Endothelial cell of umbilical vein (primary cell): ENCODE results near the gene IL9R. TPM values are rescaled to one million over a fixed set of nuclear protein-coding genes. Genes with fewer than 3 reads are reported as not detected.
"Not testable (repeated sequence)": the region's sequence is repeated elsewhere in the genome, so short reads cannot be mapped to it uniquely, and the experiment has no call there.

ENCODE experiments used
- BruUV-seq: library from RNA; stranded (reverse); fragments of 400-500 nt; replicated peaks from 2 replicates; lab custom pipeline; 2021; lab: Mats Ljungman, UMichigan
- CTCF ChIA-PET: fragments of 300-600, 350-600 bp; sonication (Branson Sonifier 250); formaldehyde crosslinking; loops from one replicate; lab custom pipeline; 2021; ENCODE audit warnings: antibody characterized with exemption, inconsistent platforms; lab: Charles Lee
- POLR2A ChIA-PET: fragments of 300-600, 350-600 bp; sonication (Branson Sonifier 250); formaldehyde crosslinking; loops from one replicate; lab custom pipeline; 2021; ENCODE audit warnings: antibody characterized with exemption, inconsistent platforms; lab: Charles Lee
- DNase-seq: peaks from one replicate; pipeline ENCODE4 v3.0.0-alpha.2; 2011; ENCODE audit warnings: low read depth, low spot score
- FAIRE-seq: peaks from 2 replicates; lab custom pipeline; 2011; peaks lifted over from hg19 to GRCh38; lab: Jason Lieb, UNC
- H2AFZ ChIP-seq: 2 replicates; pipeline ENCODE4 v1.6.0; 2012; ENCODE audit warnings: low read depth, low read length, control low read depth, inconsistent platforms
- H3K27ac ChIP-seq: 2 replicates; pipeline ENCODE4 v1.5.1; 2011; ENCODE audit warnings: low read depth, mild to moderate bottlenecking, control low read depth, low read length, moderate library complexity; ENCODE audit not compliant: insufficient read depth
- H3K27me3 ChIP-seq, 2 experiments: 2 replicates each; pipeline versions ENCODE4 v1.6.0 to v1.6.1; 2011; ENCODE audit warnings: low read length in 2 of 2, mixed read lengths in 1 of 2; ENCODE audit not compliant: control insufficient read depth in 2 of 2, insufficient read depth in 2 of 2
- H3K36me3 ChIP-seq, 2 experiments: 2 replicates in 1 of 2; 3 replicates in 1 of 2; pipeline ENCODE4 v1.5.1; 2011; ENCODE audit warnings: low read length in 2 of 2, mild to moderate bottlenecking in 1 of 2, moderate library complexity in 1 of 2; ENCODE audit not compliant: control insufficient read depth in 2 of 2, insufficient read depth in 2 of 2; ENCODE audit errors: extremely low read depth in 1 of 2
- H3K4me1 ChIP-seq: 3 replicates; pipeline ENCODE4 v1.5.1; 2011; ENCODE audit warnings: mild to moderate bottlenecking, low read length; ENCODE audit not compliant: control insufficient read depth, insufficient read depth; ENCODE audit errors: extremely low read depth
- H3K4me2 ChIP-seq: 2 replicates; pipeline ENCODE4 v1.6.1; 2011; ENCODE audit warnings: low read length, control low read depth, mixed read lengths; ENCODE audit not compliant: insufficient read depth
- H3K4me3 ChIP-seq, 3 experiments: fragments of 200-600 bp in 1 of 3; sonication (generic), shearing (Covaris generic) in 1 of 3; replicated peaks in 1 of 3; 2 replicates each; pipeline ENCODE4 v1.5.1; 2011 to 2016; ENCODE audit warnings: control low read depth in 3 of 3, low read length in 3 of 3, mild to moderate bottlenecking in 2 of 3, inconsistent platforms in 1 of 3, low read depth in 1 of 3, moderate library complexity in 1 of 3; ENCODE audit not compliant: insufficient read depth in 1 of 3
- H3K79me2 ChIP-seq: 2 replicates; pipeline ENCODE4 v1.6.0; 2012; ENCODE audit warnings: low read length, inconsistent platforms; ENCODE audit not compliant: control insufficient read depth, insufficient read depth
- H3K9ac ChIP-seq: replicated peaks from 2 replicates; pipeline ENCODE3; 2011; ENCODE audit warnings: low read length, control low read depth; ENCODE audit not compliant: insufficient read depth; ENCODE audit errors: extremely low read depth
- H3K9me1 ChIP-seq: replicated peaks from 3 replicates; pipeline ENCODE4 v1.6.0; 2011; ENCODE audit warnings: mild to moderate bottlenecking, low read length; ENCODE audit not compliant: control insufficient read depth, insufficient read depth; ENCODE audit errors: extremely low read depth
- H3K9me3 ChIP-seq: replicated peaks from 2 replicates; pipeline ENCODE4 v1.5.1; 2012; ENCODE audit warnings: low read length, inconsistent platforms; ENCODE audit not compliant: control insufficient read depth, insufficient read depth
- H4K20me1 ChIP-seq: replicated peaks from 2 replicates; pipeline ENCODE3; 2011; ENCODE audit warnings: mild to moderate bottlenecking, low read length; ENCODE audit not compliant: control insufficient read depth, insufficient read depth; ENCODE audit errors: extremely low read depth
- EZH2 ChIP-seq: IDR thresholded peaks from 2 replicates; pipeline ENCODE4 v1.6.1; 2012; ENCODE audit warnings: borderline replicate concordance, low read depth, mild to moderate bottlenecking, moderate library complexity, low read length, inconsistent platforms; ENCODE audit not compliant: severe bottlenecking
- FOS ChIP-seq: IDR thresholded peaks from 2 replicates; pipeline ENCODE4 v1.6.1; 2011; ENCODE audit warnings: mild to moderate bottlenecking, low read length, moderate library complexity, borderline replicate concordance; ENCODE audit not compliant: insufficient read depth
- GATA2 ChIP-seq: IDR thresholded peaks from 2 replicates; pipeline ENCODE4 v1.7.0; 2011; ENCODE audit warnings: low read depth, mild to moderate bottlenecking, moderate library complexity, mixed read lengths, low read length; ENCODE audit not compliant: insufficient read length, insufficient read depth
- JUN ChIP-seq: IDR thresholded peaks from 2 replicates; pipeline ENCODE4 v1.6.1; 2011; ENCODE audit warnings: borderline replicate concordance, low read depth; ENCODE audit not compliant: insufficient read length, insufficient read depth
- MYC ChIP-seq: IDR thresholded peaks from one replicate; pipeline ENCODE4 v1.6.1; 2011; ENCODE audit warnings: mild to moderate bottlenecking, low read depth, low read length
- POLR2A ChIP-seq: IDR thresholded peaks from 2 replicates; pipeline ENCODE4 v1.6.1; 2012; ENCODE audit warnings: low read depth, mild to moderate bottlenecking, control low read depth, low read length
- POLR2AphosphoS5 ChIP-seq: IDR thresholded peaks from 2 replicates; pipeline ENCODE4 v1.6.1; 2012; ENCODE audit warnings: low read depth, mild to moderate bottlenecking, control low read depth, low read length, moderate library complexity; ENCODE audit not compliant: insufficient read depth
- dilution Hi-C: fragments of 300-500 bp; cut with MboI; formaldehyde crosslinking; loops from one replicate; pipeline ENCODE4 v1.15.0; 2019; ENCODE audit warnings: low sequenced_read_pairs; ENCODE audit not compliant: extremely low pct_ligation_motif_present
- intact Hi-C: fragments of 100-400 bp; cut with micrococcal nuclease; formaldehyde crosslinking; loops from one replicate; pipeline ENCODE4 v1.10.0; 2022
- polyA plus RNA-seq, 4 experiments: library from polyadenylated mRNA; depleted of rRNA in 3 of 4; stranded (reverse) in 3 of 4; unstranded in 1 of 4; fragments of >200 nt; gene quantifications; 2 replicates each; pipeline versions ENCODE4 v1.2.1 to v1.2.3, GENCODE V29; 2011 to 2012; ENCODE audit warnings: missing spikeins in 1 of 4
- total RNA-seq: library from RNA; stranded (reverse); gene quantifications from 2 replicates; pipeline ENCODE4 v1.2.3, GENCODE V29; 2021
- TF ChIP-seq, protein P1 (sequence below), 2 donors: IDR thresholded peaks; 1 replicate in 1 of 2; 2 replicates in 1 of 2; pipeline ENCODE4 v1.5.1; 2011; ENCODE audit warnings: low read length in 2 of 2, mild to moderate bottlenecking in 2 of 2, moderate library complexity in 2 of 2, control low read depth in 1 of 2, inconsistent platforms in 1 of 2, low read depth in 1 of 2; ENCODE audit not compliant: insufficient read depth in 1 of 2; ENCODE audit errors: extremely low read depth in 1 of 2
- TF ChIP-seq, protein P2 (sequence below): IDR thresholded peaks from 2 replicates; pipeline ENCODE4 v1.6.1; 2011; ENCODE audit not compliant: insufficient read depth, insufficient read length

IL9R gene
- total and polyA plus RNA-seq, 2 donors (not counting 3 experiments of a cell fraction or from before 2014, with no cell fraction given): not detected

DNA sequence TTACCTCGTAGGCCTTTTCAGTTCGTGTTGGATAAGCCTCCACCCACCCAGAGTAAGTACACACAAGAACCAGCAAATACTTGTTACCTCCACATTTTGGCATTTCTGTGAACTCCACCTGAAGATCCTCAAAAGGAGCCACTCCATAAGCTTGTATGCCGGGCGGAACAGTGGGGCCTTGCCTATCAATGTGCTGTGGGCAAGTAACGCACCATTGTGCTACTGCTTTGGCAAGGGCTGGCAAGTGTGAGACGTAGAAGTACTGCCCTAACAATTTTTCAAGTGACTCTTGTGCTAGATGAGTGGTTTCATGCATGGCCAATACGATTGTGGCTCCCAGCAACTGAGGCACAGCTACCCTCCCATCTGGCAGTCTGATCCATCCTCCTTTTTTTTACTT is 25.3 kb upstream of the IL9R start:
- H3K4me1 ChIP-seq, H3K4me2 ChIP-seq, H3K36me3 ChIP-seq, H4K20me1 ChIP-seq, H2AFZ ChIP-seq, H3K9ac ChIP-seq, H3K27ac ChIP-seq, H3K27me3 ChIP-seq, BruUV-seq, dilution Hi-C loops, H3K9me1 ChIP-seq, H3K9me3 ChIP-seq, POLR2A ChIA-PET, H3K79me2 ChIP-seq, intact Hi-C loops, FAIRE-seq, DNase-seq, CTCF ChIA-PET, H3K4me3 ChIP-seq: not testable (repeated sequence)

DNA sequence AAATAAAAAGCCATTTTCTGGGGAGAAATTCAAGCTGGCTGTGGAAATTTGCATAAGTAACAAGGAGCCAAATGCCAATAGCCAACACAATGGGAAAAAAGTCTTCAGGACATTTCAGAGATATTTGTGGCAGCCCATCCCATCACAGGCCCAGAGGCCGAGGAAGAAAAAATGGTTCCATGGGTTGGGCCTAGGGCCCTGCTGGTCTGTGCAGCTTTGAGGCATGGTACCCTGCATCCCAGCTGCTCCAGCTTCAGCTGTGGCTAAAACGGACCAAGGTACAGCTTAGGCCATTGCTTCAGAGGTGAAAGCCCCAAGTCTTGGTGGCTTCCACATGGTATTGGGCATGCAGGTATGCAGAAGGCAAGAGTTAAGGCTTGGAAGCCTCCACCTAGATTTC is 14.2 kb upstream of the IL9R start:
- no peak overlapping the region for H3K4me3 ChIP-seq
- no peak overlapping the region for H2AFZ ChIP-seq
- no peak for DNase-seq
- no peaks in the 10 kb centered on the region for H4K20me1 ChIP-seq
- H3K9me1 ChIP-seq: no peaks in the 10 kb centered on the region
- no TSS peak for BruUV-seq
- intact Hi-C loops: no loop called here
- H3K9ac ChIP-seq: no peak overlapping the region
- H3K4me2 ChIP-seq: no peak overlapping the region
- no peak for FAIRE-seq
- no peaks in the 10 kb centered on the region for H3K27me3 ChIP-seq
- no peaks in the 10 kb centered on the region for H3K36me3 ChIP-seq
- TF ChIP-seq FOS: no peak
- TF ChIP-seq JUN: no peak
- TF ChIP-seq GATA2: no peak
- TF ChIP-seq, protein P1, sequence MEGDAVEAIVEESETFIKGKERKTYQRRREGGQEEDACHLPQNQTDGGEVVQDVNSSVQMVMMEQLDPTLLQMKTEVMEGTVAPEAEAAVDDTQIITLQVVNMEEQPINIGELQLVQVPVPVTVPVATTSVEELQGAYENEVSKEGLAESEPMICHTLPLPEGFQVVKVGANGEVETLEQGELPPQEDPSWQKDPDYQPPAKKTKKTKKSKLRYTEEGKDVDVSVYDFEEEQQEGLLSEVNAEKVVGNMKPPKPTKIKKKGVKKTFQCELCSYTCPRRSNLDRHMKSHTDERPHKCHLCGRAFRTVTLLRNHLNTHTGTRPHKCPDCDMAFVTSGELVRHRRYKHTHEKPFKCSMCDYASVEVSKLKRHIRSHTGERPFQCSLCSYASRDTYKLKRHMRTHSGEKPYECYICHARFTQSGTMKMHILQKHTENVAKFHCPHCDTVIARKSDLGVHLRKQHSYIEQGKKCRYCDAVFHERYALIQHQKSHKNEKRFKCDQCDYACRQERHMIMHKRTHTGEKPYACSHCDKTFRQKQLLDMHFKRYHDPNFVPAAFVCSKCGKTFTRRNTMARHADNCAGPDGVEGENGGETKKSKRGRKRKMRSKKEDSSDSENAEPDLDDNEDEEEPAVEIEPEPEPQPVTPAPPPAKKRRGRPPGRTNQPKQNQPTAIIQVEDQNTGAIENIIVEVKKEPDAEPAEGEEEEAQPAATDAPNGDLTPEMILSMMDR (IDR thresholded peaks at IDR 0.05; ENCODE audit: extremely low read depth in 1 of 2, insufficient read depth in 1 of 2, low read depth in 1 of 2, low read length in 2 of 2): no peak
- TF ChIP-seq POLR2AphosphoS5: no peak
- no peak for TF ChIP-seq EZH2
- no peak for TF ChIP-seq MYC
- TF ChIP-seq, protein P2, sequence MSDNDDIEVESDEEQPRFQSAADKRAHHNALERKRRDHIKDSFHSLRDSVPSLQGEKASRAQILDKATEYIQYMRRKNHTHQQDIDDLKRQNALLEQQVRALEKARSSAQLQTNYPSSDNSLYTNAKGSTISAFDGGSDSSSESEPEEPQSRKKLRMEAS: no peak
- TF ChIP-seq POLR2A: no peak
- no peaks in the 10 kb centered on the region for H3K9me3 ChIP-seq
- dilution Hi-C loops: no loop called here
- ChIA-PET POLR2A (no interaction called here), CTCF (no interaction called here)
- no peaks in the 10 kb centered on the region for H3K4me1 ChIP-seq
- H3K79me2 ChIP-seq: no peaks in the 10 kb centered on the region
- no peak overlapping the region for H3K27ac ChIP-seq
